PC-3 (cell line): Measurements from ENCODE around the gene TSC22D3. TPM values are rescaled to one million over a fixed set of nuclear protein-coding genes. Genes with fewer than 3 reads are reported as not detected.

ENCODE experiments used
- ATAC-seq: fragments of 200-7000 bp; cut with Tn5 transposase; 2 replicates; pipeline ENCODE4 v1.9.1; 2020; ENCODE audit warnings: mild to moderate bottlenecking, moderate library complexity
- BruUV-seq: library from RNA; stranded (reverse); fragments of 400-500 nt; replicated peaks from 2 replicates; lab custom pipeline; 2021; lab: Mats Ljungman, UMichigan
- CTCF ChIA-PET: fragments of 300-600 bp; sonication (Branson Sonifier 250); formaldehyde crosslinking; loops from one replicate; lab custom pipeline; 2022; ENCODE audit warnings: antibody characterized with exemption; lab: Charles Lee
- POLR2A ChIA-PET: fragments of 300-600 bp; sonication (Branson Sonifier 250); formaldehyde crosslinking; loops from one replicate; lab custom pipeline; 2022; ENCODE audit warnings: antibody characterized with exemption; ENCODE audit not compliant: unreplicated experiment; lab: Charles Lee
- DNase-seq: peaks from one replicate; pipeline ENCODE4 v3.0.0-alpha.2; 2015
- H2AFZ ChIP-seq: fragments of 300-600 bp; sonication (generic); 2 replicates; pipeline ENCODE4 v1.6.0; 2016; ENCODE audit warnings: antibody characterized with exemption, low read length
- H3F3A ChIP-seq: fragments of 300-600 bp; sonication (generic); one replicate; pipeline ENCODE4 v1.6.0; 2017; ENCODE audit warnings: antibody characterized with exemption, low read length, control low read depth, mild to moderate bottlenecking; ENCODE audit not compliant: unreplicated experiment
- H3K27ac ChIP-seq: fragments of 300-600 bp; sonication (generic); 2 replicates; pipeline ENCODE4 v1.5.1; 2016; ENCODE audit warnings: mild to moderate bottlenecking, low read length
- H3K27me3 ChIP-seq: fragments of 300-600 bp; sonication (generic); 2 replicates; pipeline ENCODE4 v1.6.1; 2016; ENCODE audit warnings: low read length, mixed read lengths
- H3K36me3 ChIP-seq: fragments of 300-600 bp; sonication (generic); 2 replicates; pipeline ENCODE4 v1.6.1; 2016; ENCODE audit warnings: low read depth, mixed run types, low read length, mixed read lengths
- H3K4me1 ChIP-seq: fragments of 300-600 bp; sonication (generic); 2 replicates; pipeline ENCODE4 v1.5.1; 2016; ENCODE audit warnings: low read length; ENCODE audit not compliant: insufficient read depth
- H3K4me2 ChIP-seq: fragments of 300-600 bp; sonication (generic); 2 replicates; pipeline ENCODE4 v1.6.0; 2016; ENCODE audit warnings: low read length
- H3K4me3 ChIP-seq: fragments of 300-600 bp; sonication (generic); 2 replicates; pipeline ENCODE4 v1.5.1; 2016; ENCODE audit warnings: mild to moderate bottlenecking, low read length, mixed read lengths
- H3K79me2 ChIP-seq: fragments of 300-600 bp; sonication (generic); 2 replicates; pipeline ENCODE4 v1.6.1; 2017; ENCODE audit warnings: low read length, mixed read lengths
- H3K9ac ChIP-seq: fragments of 300-600 bp; sonication (generic); 2 replicates; pipeline ENCODE4 v1.6.0; 2016; ENCODE audit warnings: mild to moderate bottlenecking, low read length
- H3K9me2 ChIP-seq: fragments of 300-600 bp; sonication (generic); replicated peaks from 2 replicates; pipeline ENCODE4 v1.6.1; 2016; ENCODE audit warnings: mixed run types, low read length, mixed read lengths
- H3K9me3 ChIP-seq: fragments of 300-600 bp; sonication (generic); 2 replicates; pipeline ENCODE4 v1.6.1; 2016; ENCODE audit warnings: low read length, mixed read lengths
- H4K20me1 ChIP-seq: fragments of 300-600 bp; sonication (generic); 2 replicates; pipeline ENCODE4 v1.6.1; 2016; ENCODE audit warnings: low read length, mixed read lengths
- CTCF ChIP-seq: fragments of 300-600 bp; sonication (generic); conservative IDR thresholded peaks from 2 replicates; pipeline ENCODE4 v1.5.1; 2017; ENCODE audit warnings: antibody characterized with exemption, low read depth, mild to moderate bottlenecking, low read length
- EZH2 ChIP-seq: fragments of 300-600 bp; sonication (generic); IDR thresholded peaks from one replicate; pipeline ENCODE4 v1.6.1; 2017; ENCODE audit warnings: antibody characterized with exemption, mild to moderate bottlenecking, low read length; ENCODE audit not compliant: unreplicated experiment
- EZH2phosphoT487 ChIP-seq: fragments of 300-600 bp; sonication (generic); IDR thresholded peaks from 2 replicates; pipeline ENCODE4 v1.6.1; 2018; ENCODE audit warnings: mild to moderate bottlenecking, antibody characterized with exemption, low read length, borderline replicate concordance
- intact Hi-C: fragments of 100-400 bp; cut with micrococcal nuclease; formaldehyde crosslinking; loops from 2 replicates; pipeline ENCODE4 v1.9.0; 2023
- total RNA-seq: library from RNA; depleted of rRNA; stranded (reverse); fragments of >200 nt; gene quantifications from 2 replicates; pipeline ENCODE4 v1.2.3, GENCODE V29; 2014

Gene TSC22D3
- total RNA-seq, 1 experiment from 2014 or later = 17.8 TPM

- BruUV-seq = no TSS peak
- H3K36me3 ChIP-seq = no peaks in the 10 kb centered on the region
- no peaks in the 10 kb centered on the region for H3K27me3 ChIP-seq
- H2AFZ ChIP-seq = no peak overlapping the region
- ChIA-PET POLR2A (no interaction called here), CTCF (no interaction called here)
- no peak overlapping the region for H3K27ac ChIP-seq
- no peaks in the 10 kb centered on the region for H3K4me1 ChIP-seq
- H3K4me2 ChIP-seq = no peak overlapping the region
- H3K9ac ChIP-seq = no peak overlapping the region
- ATAC-seq (no peak), DNase-seq (no peak)
- no peaks in the 10 kb centered on the region for H3K9me3 ChIP-seq
- no peaks in the 10 kb centered on the region for H3K79me2 ChIP-seq
- H3F3A ChIP-seq = no peaks in the 10 kb centered on the region
- TF ChIP-seq CTCF = no peak
- no peaks in the 10 kb centered on the region for H3K9me2 ChIP-seq
- H3K4me3 ChIP-seq = no peak overlapping the region
- no peaks in the 10 kb centered on the region for H4K20me1 ChIP-seq
- intact Hi-C loops = no loop called here
These were observed 17.3 kb downstream of the TSC22D3 start for GRCh38 chrX:107758231-107758766.

- H3K9me2 ChIP-seq = no peaks in the 10 kb centered on the region
- no peak overlapping the region for H3K4me2 ChIP-seq
- CTCF ChIA-PET = no interaction called here
- H3K9ac ChIP-seq = no peak overlapping the region
- H3K27ac ChIP-seq = no peak overlapping the region
- H3K36me3 ChIP-seq = no peaks in the 10 kb centered on the region
- DNase-seq (no peak), ATAC-seq (no peak)
- H2AFZ ChIP-seq = no peak overlapping the region
- TF ChIP-seq EZH2phosphoT487 = no peak
- no peak for TF ChIP-seq CTCF
- TF ChIP-seq EZH2 = no peak
- BruUV-seq = no TSS peak
- POLR2A ChIA-PET = no interaction called here
- no peaks in the 10 kb centered on the region for H3K27me3 ChIP-seq
- H3K9me3 ChIP-seq = no peaks in the 10 kb centered on the region
- H4K20me1 ChIP-seq = no peaks in the 10 kb centered on the region
- H3K79me2 ChIP-seq = no peaks in the 10 kb centered on the region
- intact Hi-C loops = no loop called here
- H3K4me3 ChIP-seq = no peak overlapping the region
- H3K4me1 ChIP-seq = no peaks in the 10 kb centered on the region
- H3F3A ChIP-seq = no peaks in the 10 kb centered on the region
These were observed 19.9 kb downstream of the TSC22D3 start for GRCh38 chrX:107755721-107756120.

GRCh38 chrX:107753187-107753586 is 22.4 kb downstream of the TSC22D3 start:
- CTCF ChIA-PET = no interaction called here
- POLR2A ChIA-PET = no interaction called here
- Histone ChIP-seq H4K20me1 (no peaks in the 10 kb centered on the region), H3K27ac (no peak overlapping the region), H3K4me2 (no peak overlapping the region), H3K4me3 (no peak overlapping the region), H3K9ac (no peak overlapping the region), H3K9me2 (no peaks in the 10 kb centered on the region), H3K4me1 (no peaks in the 10 kb centered on the region), H2AFZ (no peak overlapping the region), H3K27me3 (no peaks in the 10 kb centered on the region), H3K36me3 (no peaks in the 10 kb centered on the region), H3F3A (no peaks in the 10 kb centered on the region), H3K9me3 (no peaks in the 10 kb centered on the region), H3K79me2 (no peaks in the 10 kb centered on the region)
- DNase-seq = no peak
- TF ChIP-seq CTCF (no peak), EZH2 (no peak), EZH2phosphoT487 (no peak)
- intact Hi-C loops = no loop called here
- ATAC-seq = no peak
- BruUV-seq = no TSS peak
